ENCODE measurements around the gene RAF1.
"Not testable (repeated sequence)": the region's sequence is repeated elsewhere in the genome, so short reads cannot be mapped to it uniquely, and the experiment has no call there.

The RAF1 gene

DNA sequence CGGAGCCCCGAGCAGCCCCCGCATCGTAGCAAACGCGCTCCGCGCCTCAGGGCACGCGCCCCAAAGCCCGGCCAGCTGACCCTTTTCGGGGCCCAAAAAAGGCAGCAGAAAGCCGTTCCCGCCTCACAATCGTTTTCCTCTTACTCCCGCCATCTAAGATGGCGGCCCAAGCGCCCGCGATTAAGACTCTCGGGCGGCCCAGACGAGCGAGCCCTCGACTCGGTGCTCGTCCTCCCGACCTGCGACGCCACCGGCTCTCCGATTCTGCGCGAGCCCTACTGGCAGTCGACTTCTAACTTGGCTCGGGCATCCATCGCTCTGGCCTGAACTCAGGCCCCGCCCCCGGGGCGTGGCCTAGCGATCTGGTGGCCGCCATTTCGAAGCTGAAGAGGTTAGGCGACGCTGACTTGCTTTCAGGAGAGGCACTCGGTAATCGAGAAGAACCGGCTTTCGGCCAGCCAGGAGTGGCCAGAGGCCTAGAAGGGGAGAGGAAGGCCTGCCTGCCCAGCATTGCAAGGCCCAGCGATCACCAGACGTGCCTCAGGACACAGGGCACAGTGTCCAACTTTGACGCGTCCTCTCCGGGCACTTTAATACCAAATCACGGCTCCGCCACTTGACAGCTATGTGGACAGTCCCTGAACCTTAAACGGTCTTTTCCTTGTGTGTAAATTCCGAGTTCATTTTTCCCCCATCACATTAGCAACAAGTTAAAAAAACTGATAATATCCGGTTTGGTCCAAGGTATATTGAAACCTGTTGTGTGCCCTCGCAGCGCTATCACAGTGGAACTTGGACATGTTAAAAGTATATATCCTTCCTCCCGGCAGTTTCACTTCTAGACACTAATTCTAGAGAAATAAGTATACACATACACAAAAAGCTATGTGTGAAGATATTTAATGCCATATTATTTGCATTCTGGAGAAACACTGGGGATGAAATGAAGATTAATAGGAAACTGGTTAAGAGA lies at the start of gene RAF1:
Gene RAF1, minus strand, starts transcription at position 182 of the 973 bp plus-strand sequence. CDS start 45,396 bp downstream, outside the sequence.
- H3K27me3 Mint-ChIP-seq: no peaks in the 10 kb centered on the region

GRCh38 chr3:12710062-12710461 lies 46.1 kb upstream of the RAF1 start:
- no peaks in the 10 kb centered on the region for H3K4me1 Mint-ChIP-seq
- H3K9me3 Mint-ChIP-seq: no peaks in the 10 kb centered on the region
- no peaks in the 10 kb centered on the region for H3K36me3 Mint-ChIP-seq (ENCODE audit: insufficient read depth)
- peaks cover 38% of the 10 kb centered on the region for H3K27me3 Mint-ChIP-seq
- ATAC-seq (replicated peaks; ENCODE audit: extremely low read depth, poor library complexity, severe bottlenecking) (no peak), DNase-seq (ENCODE audit: low spot score in 2 of 2) (no peak)
- H3K4me3 Mint-ChIP-seq: no peak overlapping the region
- no peak overlapping the region for H3K27ac Mint-ChIP-seq (ENCODE audit: low read depth)

More for the DNA sequence above, at the start of gene RAF1:
- ATAC-seq (replicated peaks; ENCODE audit: extremely low read depth, poor library complexity, severe bottlenecking): peak; percentile 90
- Mint-ChIP-seq H3K4me3 (peak within 1 kb of the TSS; percentile 96), H3K9me3 (no peaks in the 10 kb centered on the region), H3K4me1 (peaks cover 29% of the 10 kb centered on the region), H3K36me3 (ENCODE audit: insufficient read depth) (peaks cover 18% of the 10 kb centered on the region), H3K27ac (ENCODE audit: low read depth) (peak within 1 kb of the TSS; percentile 99)
- DNase-seq (ENCODE audit: low spot score in 2 of 2): peak; percentile 94 to 96

DNA sequence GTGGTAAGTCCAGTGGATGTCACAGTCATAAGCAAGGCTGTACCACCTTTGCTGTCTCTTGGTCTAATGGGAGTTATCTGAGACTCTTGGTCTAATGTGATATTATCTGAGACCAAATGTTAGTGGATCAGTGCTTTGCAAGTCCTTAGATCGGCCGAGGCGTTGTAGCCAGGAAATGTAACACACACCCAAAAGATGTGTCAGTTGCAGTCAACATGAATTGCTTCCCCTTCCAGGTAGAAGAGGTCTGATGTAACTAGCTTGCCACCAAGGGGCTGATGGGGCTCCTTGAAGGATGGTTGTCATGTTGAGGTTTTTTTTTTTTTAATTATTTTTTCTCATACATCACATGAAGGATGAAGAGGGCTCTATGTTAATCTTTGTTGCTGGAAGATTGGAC lies 45.4 kb upstream of the RAF1 start:
- no peak overlapping the region for H3K4me3 Mint-ChIP-seq
- no peaks in the 10 kb centered on the region for H3K4me1 Mint-ChIP-seq
- ATAC-seq (replicated peaks; ENCODE audit: extremely low read depth, poor library complexity, severe bottlenecking) (no peak), DNase-seq (ENCODE audit: low spot score in 2 of 2) (no peak)
- H3K36me3 Mint-ChIP-seq (ENCODE audit: insufficient read depth): no peaks in the 10 kb centered on the region
- H3K27me3 Mint-ChIP-seq: peaks cover 41% of the 10 kb centered on the region
- no peak overlapping the region for H3K27ac Mint-ChIP-seq (ENCODE audit: low read depth)
- no peaks in the 10 kb centered on the region for H3K9me3 Mint-ChIP-seq

DNA sequence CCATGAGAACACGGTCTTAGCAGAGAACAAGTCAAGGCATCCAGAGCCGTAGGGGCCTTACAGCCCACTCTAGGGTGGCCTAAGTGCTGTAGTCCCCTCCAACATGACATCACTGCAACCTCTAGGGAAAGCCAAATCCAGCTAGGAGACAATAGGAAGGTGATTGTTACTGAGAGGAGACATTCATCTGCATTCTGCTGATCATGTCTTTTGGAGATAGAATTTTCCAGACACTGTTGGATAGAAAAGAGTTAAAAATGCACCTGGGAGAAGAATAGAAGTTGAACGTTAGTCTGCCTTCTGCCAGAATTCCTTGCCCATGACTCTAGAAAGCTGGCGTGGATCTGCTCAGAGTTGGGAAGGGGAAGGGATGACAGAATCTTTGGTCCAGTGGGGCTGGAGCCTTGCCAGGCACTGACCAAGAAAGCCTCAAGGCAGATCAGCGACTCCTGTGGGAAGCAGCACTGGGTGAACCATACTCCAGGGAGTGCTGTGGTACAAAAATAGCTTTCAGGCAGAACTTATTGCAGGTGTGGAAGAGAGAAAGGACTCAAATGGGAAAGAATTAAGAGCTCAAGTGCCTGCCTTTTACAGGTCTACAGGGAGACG lies 44.8 kb upstream of the RAF1 start:
- Mint-ChIP-seq H3K27ac (ENCODE audit: low read depth) (no peak overlapping the region), H3K36me3 (ENCODE audit: insufficient read depth) (no peaks in the 10 kb centered on the region), H3K4me1 (no peaks in the 10 kb centered on the region), H3K27me3 (peaks cover 41% of the 10 kb centered on the region), H3K4me3 (no peak overlapping the region), H3K9me3 (no peaks in the 10 kb centered on the region)
- DNase-seq (ENCODE audit: low spot score in 2 of 2): no peak
- ATAC-seq (replicated peaks; ENCODE audit: extremely low read depth, poor library complexity, severe bottlenecking): no peak

DNA sequence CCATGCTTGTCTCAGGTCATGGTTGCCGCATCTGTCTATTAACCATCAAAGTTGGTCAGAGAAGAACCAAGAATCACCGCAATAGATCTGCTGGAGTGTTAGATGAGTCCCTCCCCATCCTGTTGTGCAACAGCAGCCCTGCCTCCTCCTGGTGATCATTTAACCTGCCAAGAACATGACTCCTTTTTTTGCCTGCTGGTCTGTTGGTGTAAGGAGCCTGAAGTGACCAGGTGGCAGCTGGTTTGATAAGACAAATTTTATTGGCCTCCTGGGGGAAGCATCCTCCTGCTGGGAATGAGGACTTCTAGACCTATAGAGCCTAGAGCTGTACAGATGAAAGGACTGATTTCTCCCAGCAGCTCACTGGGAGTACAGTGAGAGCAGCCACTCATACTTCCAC lies 43.5 kb upstream of the RAF1 start:
- Mint-ChIP-seq H3K4me3 (no peak overlapping the region), H3K4me1 (no peaks in the 10 kb centered on the region), H3K27ac (ENCODE audit: low read depth) (no peak overlapping the region), H3K36me3 (ENCODE audit: insufficient read depth) (no peaks in the 10 kb centered on the region), H3K9me3 (no peaks in the 10 kb centered on the region), H3K27me3 (peaks cover 33% of the 10 kb centered on the region)
- no peak for ATAC-seq (replicated peaks; ENCODE audit: extremely low read depth, poor library complexity, severe bottlenecking)
- DNase-seq (ENCODE audit: low spot score in 2 of 2): no peak

DNA sequence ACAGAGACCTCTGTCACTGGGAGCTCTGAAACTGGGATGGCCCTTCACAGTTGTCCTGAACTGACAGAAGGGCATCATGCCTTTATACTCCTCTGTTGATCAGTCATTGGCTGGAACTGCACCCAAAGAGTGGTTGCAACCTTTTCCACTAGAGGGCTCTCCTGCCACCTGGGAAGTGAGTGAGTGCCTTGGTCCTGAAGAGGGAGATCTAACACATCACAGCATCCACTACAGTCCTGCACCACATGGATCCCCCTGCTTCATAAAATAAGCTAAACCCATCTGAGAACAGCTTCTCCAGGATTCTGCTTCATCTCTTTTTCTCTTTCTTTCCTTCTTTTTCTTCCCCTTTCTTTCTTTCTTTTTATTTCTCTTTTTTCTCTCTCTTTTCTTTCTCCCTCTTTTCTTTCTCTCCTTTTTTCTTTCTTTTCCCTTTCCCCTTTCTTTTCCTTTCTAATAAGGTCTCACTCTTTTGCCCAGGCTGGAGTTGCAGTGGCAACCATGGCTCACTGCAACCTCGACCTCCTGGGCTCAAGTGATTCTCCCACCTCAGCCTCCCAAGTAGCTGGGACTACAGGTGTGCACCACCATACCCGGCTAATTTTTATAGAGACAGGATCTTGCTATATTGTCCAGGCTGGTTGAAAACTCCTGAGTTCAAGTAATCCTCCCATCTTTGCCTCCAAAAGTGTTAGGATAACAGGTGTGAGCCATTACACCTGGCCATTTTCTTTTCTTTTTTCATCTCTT lies 42.8 kb upstream of the RAF1 start:
- Mint-ChIP-seq H3K9me3 (no peaks in the 10 kb centered on the region), H3K27me3 (peaks cover 27% of the 10 kb centered on the region), H3K4me1 (no peaks in the 10 kb centered on the region), H3K4me3 (no peak overlapping the region), H3K36me3 (ENCODE audit: insufficient read depth) (no peaks in the 10 kb centered on the region), H3K27ac (ENCODE audit: low read depth) (no peak overlapping the region)
- ATAC-seq (replicated peaks; ENCODE audit: extremely low read depth, poor library complexity, severe bottlenecking) (peak; percentile 96), DNase-seq (ENCODE audit: low spot score in 2 of 2) (peak; percentile 17 to 34)

GRCh38 chr3:12705981-12706380 lies 42.1 kb upstream of the RAF1 start:
- Mint-ChIP-seq H3K9me3 (no peaks in the 10 kb centered on the region), H3K27me3 (peaks cover 27% of the 10 kb centered on the region), H3K4me3 (no peak overlapping the region), H3K27ac (ENCODE audit: low read depth) (no peak overlapping the region), H3K4me1 (no peaks in the 10 kb centered on the region), H3K36me3 (ENCODE audit: insufficient read depth) (no peaks in the 10 kb centered on the region)
- ATAC-seq (replicated peaks; ENCODE audit: extremely low read depth, poor library complexity, severe bottlenecking) (no peak), DNase-seq (ENCODE audit: low spot score in 2 of 2) (no peak)

- no peak overlapping the region for H3K4me3 Mint-ChIP-seq
- no peaks in the 10 kb centered on the region for H3K9me3 Mint-ChIP-seq
- no peaks in the 10 kb centered on the region for H3K4me1 Mint-ChIP-seq
- H3K27me3 Mint-ChIP-seq: peaks cover 22% of the 10 kb centered on the region
- H3K36me3 Mint-ChIP-seq (ENCODE audit: insufficient read depth): no peaks in the 10 kb centered on the region
- DNase-seq (ENCODE audit: low spot score in 2 of 2) (no peak), ATAC-seq (replicated peaks; ENCODE audit: extremely low read depth, poor library complexity, severe bottlenecking) (no peak)
- H3K27ac Mint-ChIP-seq (ENCODE audit: low read depth): no peak overlapping the region
These were observed 41.5 kb upstream of the RAF1 start for GRCh38 chr3:12705374-12705926.

GRCh38 chr3:12702501-12702900 lies 38.6 kb upstream of the RAF1 start:
- Mint-ChIP-seq H3K4me3 (no peak overlapping the region), H3K4me1 (no peaks in the 10 kb centered on the region), H3K27me3 (peaks cover 11% of the 10 kb centered on the region), H3K9me3 (no peaks in the 10 kb centered on the region), H3K36me3 (ENCODE audit: insufficient read depth) (no peaks in the 10 kb centered on the region), H3K27ac (ENCODE audit: low read depth) (no peak overlapping the region)
- ATAC-seq (replicated peaks; ENCODE audit: extremely low read depth, poor library complexity, severe bottlenecking): no peak
- DNase-seq (ENCODE audit: low spot score in 2 of 2): no peak

DNA sequence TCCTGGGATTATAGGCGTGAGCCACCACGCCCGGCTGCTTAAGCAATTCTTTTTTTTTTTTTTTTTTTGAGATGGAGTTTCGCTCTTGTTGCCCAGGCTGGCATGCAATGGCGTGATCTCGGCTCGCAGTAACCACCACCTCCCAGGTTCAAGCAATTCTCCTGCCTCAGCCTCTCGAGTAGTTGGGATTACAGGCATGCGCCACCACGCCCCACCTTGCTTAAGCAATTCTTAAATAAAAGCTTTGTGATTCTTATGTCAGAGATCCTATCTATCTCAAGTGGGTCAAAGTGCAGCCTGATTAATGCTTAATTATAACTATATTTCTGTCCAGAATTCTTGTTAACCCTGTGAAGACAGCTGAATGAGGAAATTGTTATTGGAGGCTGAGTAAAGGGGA lies 37.7 kb upstream of the RAF1 start:
- DNase-seq (ENCODE audit: low spot score in 2 of 2); H3K9me3 Mint-ChIP-seq; H3K4me3 Mint-ChIP-seq; H3K36me3 Mint-ChIP-seq (ENCODE audit: insufficient read depth); H3K4me1 Mint-ChIP-seq; H3K27ac Mint-ChIP-seq (ENCODE audit: low read depth); ATAC-seq (replicated peaks; ENCODE audit: extremely low read depth, poor library complexity, severe bottlenecking): not testable (repeated sequence)
- peaks cover 11% of the 10 kb centered on the region for H3K27me3 Mint-ChIP-seq

GRCh38 chr3:12700800-12701199 lies 36.9 kb upstream of the RAF1 start:
- Mint-ChIP-seq H3K4me1 (no peaks in the 10 kb centered on the region), H3K9me3 (no peaks in the 10 kb centered on the region), H3K27me3 (peaks cover 10% of the 10 kb centered on the region), H3K36me3 (ENCODE audit: insufficient read depth) (no peaks in the 10 kb centered on the region), H3K4me3 (no peak overlapping the region), H3K27ac (ENCODE audit: low read depth) (no peak overlapping the region)
- DNase-seq (ENCODE audit: low spot score in 2 of 2): no peak
- ATAC-seq (replicated peaks; ENCODE audit: extremely low read depth, poor library complexity, severe bottlenecking): no peak

DNA sequence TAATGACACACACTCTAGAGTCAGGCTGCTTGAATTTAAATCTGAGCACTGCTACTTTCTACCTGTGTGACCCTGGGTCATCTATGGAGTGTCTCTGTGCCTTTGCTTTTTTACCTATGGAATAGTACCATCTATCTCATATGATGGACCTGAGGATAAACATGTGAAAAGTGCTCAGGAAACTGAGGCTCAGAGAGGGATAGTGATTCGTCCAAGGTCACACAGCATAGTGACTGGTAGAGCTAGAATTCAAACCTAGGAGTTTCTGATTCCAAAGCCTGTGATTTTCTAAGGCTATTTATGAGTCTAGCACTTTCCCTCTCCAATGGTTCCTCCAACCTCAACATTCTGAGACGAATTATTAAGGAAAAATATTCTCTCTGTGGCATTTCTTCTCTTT lies 32.0 kb upstream of the RAF1 start:
- DNase-seq (ENCODE audit: low spot score in 2 of 2) (no peak), ATAC-seq (replicated peaks; ENCODE audit: extremely low read depth, poor library complexity, severe bottlenecking) (no peak)
- Mint-ChIP-seq H3K4me3 (no peak overlapping the region), H3K27me3 (no peaks in the 10 kb centered on the region), H3K4me1 (no peaks in the 10 kb centered on the region), H3K36me3 (ENCODE audit: insufficient read depth) (no peaks in the 10 kb centered on the region), H3K27ac (ENCODE audit: low read depth) (no peak overlapping the region), H3K9me3 (no peaks in the 10 kb centered on the region)
